Lower lobe of right lung (tissue), 2 donors: ENCODE results near the gene NOTO. TPM values are rescaled to one million over a fixed set of nuclear protein-coding genes. Genes with fewer than 3 reads are reported as not detected.

Source experiments
- ATAC-seq, 2 donors: fragments of 200-7000 bp; cut with Tn5 transposase; one replicate each; pipeline ENCODE4 v1.9.1; 2020 to 2022; ENCODE audit warnings: mild to moderate bottlenecking in 2 of 2, moderate library complexity in 2 of 2
- DNase-seq: peaks from one replicate; pipeline ENCODE4 v3.0.0-alpha.2; 2020
- H3K27ac ChIP-seq: fragments of 200-600 bp; one replicate; pipeline ENCODE4 v1.8.0; 2022
- H3K27me3 ChIP-seq: fragments of 200-600 bp; one replicate; pipeline ENCODE4 v1.8.0; 2022; ENCODE audit warnings: low read depth
- H3K36me3 ChIP-seq: fragments of 200-600 bp; one replicate; pipeline ENCODE4 v1.8.0; 2022; ENCODE audit warnings: mild to moderate bottlenecking
- H3K4me1 ChIP-seq: fragments of 200-600 bp; one replicate; pipeline ENCODE4 v1.8.0; 2022
- H3K4me3 ChIP-seq: fragments of 200-600 bp; one replicate; pipeline ENCODE4 v1.8.0; 2022; ENCODE audit warnings: mild to moderate bottlenecking
- H3K9me3 ChIP-seq: fragments of 200-600 bp; one replicate; pipeline ENCODE4 v1.8.0; 2022
- intact Hi-C: fragments of 100-400 bp; cut with DNase I; formaldehyde crosslinking; loops from one replicate; pipeline ENCODE4 v1.11.0; 2022
- total RNA-seq: library from RNA; stranded (reverse); fragmentation: NEBNext Ultra II Directional; extraction: Animal tissue kit (Norgen Biotek cat#: 25700); gene quantifications from one replicate; pipeline ENCODE4 v1.2.1, GENCODE V29; 2021
- TF ChIP-seq, protein P1 (sequence below): fragments of 200-600 bp; IDR thresholded peaks from one replicate; pipeline ENCODE4 v1.8.0; 2022; ENCODE audit warnings: antibody characterized with exemption, mild to moderate bottlenecking
- donor health status: DM: no; HTN: yes; CAD: no; lungs with severe emphysema.

The NOTO gene
- total RNA-seq, 1 donor from 2014 or later = not detected

DNA sequence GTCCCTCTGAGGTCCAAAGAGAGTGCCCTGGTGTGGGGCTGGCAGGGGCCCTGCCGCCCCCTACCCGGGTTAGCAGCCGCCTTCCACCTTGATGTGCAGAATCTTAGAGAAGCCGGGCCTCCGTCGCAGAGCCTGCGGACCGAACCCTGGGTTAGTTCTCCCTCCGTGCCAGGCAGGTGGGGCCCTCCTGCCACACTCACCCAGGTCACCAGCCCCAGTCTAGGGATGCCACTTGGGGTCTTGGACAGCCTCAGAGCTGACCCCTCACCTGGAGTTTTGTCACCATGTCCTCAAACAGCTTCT lies 56.5 kb downstream of the NOTO start:
- TF ChIP-seq, protein P1, sequence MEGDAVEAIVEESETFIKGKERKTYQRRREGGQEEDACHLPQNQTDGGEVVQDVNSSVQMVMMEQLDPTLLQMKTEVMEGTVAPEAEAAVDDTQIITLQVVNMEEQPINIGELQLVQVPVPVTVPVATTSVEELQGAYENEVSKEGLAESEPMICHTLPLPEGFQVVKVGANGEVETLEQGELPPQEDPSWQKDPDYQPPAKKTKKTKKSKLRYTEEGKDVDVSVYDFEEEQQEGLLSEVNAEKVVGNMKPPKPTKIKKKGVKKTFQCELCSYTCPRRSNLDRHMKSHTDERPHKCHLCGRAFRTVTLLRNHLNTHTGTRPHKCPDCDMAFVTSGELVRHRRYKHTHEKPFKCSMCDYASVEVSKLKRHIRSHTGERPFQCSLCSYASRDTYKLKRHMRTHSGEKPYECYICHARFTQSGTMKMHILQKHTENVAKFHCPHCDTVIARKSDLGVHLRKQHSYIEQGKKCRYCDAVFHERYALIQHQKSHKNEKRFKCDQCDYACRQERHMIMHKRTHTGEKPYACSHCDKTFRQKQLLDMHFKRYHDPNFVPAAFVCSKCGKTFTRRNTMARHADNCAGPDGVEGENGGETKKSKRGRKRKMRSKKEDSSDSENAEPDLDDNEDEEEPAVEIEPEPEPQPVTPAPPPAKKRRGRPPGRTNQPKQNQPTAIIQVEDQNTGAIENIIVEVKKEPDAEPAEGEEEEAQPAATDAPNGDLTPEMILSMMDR = no peak
- Histone ChIP-seq H3K9me3 (no peaks in the 10 kb centered on the region), H3K4me3 (no peak overlapping the region), H3K27me3 (no peaks in the 10 kb centered on the region), H3K4me1 (no peaks in the 10 kb centered on the region), H3K27ac (no peak overlapping the region), H3K36me3 (peaks cover 11% of the 10 kb centered on the region)
- intact Hi-C loops = no loop called here
- DNase-seq = no peak
- ATAC-seq = no peak

DNA sequence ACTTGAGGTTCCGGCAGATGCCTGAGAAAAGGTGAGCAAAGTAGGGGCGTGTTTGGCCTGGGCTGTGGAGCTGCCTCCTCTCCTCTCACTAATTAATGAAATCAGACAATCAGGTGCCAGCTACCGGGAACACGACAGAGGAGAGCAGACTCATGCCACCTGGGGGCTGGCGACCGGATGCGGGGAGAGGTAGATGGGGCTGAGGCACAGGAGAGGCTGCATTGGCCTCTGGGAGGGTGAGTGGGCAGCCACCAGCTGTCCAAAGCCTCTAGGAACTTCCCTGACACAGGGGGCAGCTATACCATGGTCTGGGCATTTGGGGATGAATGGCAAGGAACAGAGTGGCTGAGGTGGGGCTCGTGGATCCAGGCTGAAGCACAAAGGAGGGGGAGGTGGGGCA lies 56.9 kb downstream of the NOTO start:
- H3K4me1 ChIP-seq = no peaks in the 10 kb centered on the region
- TF ChIP-seq, protein P1 = no peak
- DNase-seq = no peak
- no peak overlapping the region for H3K4me3 ChIP-seq
- H3K27me3 ChIP-seq = no peaks in the 10 kb centered on the region
- no peak overlapping the region for H3K27ac ChIP-seq
- no peaks in the 10 kb centered on the region for H3K9me3 ChIP-seq
- no peak for ATAC-seq
- H3K36me3 ChIP-seq = peaks cover 7% of the 10 kb centered on the region
- intact Hi-C loops = no loop called here

DNA sequence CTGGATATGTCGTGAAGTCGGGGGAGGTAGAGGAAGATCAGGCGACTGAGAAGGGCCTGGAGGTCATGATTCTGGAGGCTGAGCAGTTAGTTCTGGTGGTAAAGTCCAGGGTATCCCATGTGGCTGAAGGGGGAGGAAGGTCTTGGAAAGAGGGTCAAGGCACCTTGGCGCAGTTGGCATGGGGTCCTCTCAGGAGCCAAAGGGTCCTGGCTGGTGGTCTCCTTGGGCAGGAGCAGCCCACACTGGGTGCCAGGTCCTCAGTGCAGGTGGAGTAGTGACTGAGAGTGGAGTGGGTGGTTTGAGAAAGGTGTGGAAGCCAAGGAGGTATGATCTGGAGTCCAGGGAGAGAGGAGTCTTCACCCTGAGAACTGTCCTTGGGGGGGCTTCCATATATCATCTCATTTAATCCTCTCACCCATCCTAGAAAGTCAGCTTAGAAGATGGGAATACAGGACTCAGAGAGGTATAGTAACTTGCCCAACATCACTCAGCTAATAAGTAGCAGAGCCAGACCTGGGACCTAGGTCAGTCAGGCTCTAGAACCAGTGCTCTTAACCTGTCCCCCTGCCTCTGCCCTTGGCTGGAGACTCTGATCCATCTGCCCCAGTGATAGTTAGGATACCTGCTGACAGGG lies 57.4 kb downstream of the NOTO start:
- DNase-seq (no peak), ATAC-seq (no peak)
- no peaks in the 10 kb centered on the region for H3K9me3 ChIP-seq
- no peak overlapping the region for H3K27ac ChIP-seq
- TF ChIP-seq, protein P1 = no peak
- H3K36me3 ChIP-seq = peaks cover 2% of the 10 kb centered on the region
- H3K4me1 ChIP-seq = no peaks in the 10 kb centered on the region
- intact Hi-C loops = no loop called here
- no peak overlapping the region for H3K4me3 ChIP-seq
- no peaks in the 10 kb centered on the region for H3K27me3 ChIP-seq

DNA sequence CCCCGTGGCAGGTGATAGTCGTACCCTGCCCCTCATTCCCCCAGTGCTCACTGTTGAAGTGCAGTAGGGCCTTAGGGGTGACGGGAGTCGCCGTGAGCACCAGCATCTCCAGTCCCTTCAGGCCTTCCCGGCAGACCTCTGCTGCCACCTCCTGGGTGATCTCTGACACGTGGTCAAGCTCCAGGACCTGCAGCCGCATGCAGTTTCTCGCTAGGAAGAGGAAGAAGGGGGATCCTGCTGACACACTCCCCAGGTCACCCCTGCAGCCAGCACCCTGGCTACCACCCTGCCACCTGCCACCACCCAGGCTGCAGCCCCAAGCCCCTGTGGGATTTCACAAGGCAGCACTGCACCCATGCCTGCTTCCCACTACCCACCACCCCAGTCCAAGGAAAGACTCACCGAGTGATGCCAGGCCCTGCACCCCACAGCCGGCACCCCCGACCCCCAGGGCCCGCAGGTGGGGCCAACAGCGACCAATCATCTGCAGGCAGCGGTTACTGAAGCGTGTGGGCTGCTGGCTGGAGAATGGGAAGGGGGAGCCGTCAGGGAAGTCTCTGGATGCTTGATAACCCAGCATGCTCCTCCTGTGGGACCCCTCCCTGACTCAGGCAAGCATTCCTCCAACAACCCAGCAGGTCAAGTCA lies 58.1 kb downstream of the NOTO start:
- H3K9me3 ChIP-seq = no peaks in the 10 kb centered on the region
- no peaks in the 10 kb centered on the region for H3K36me3 ChIP-seq
- intact Hi-C loops = no loop called here
- ATAC-seq (peak; percentile 61 to 85), DNase-seq (peak; percentile 71)
- TF ChIP-seq, protein P1 = peak; percentile 37
- no peaks in the 10 kb centered on the region for H3K4me1 ChIP-seq
- H3K27ac ChIP-seq = no peak overlapping the region
- H3K4me3 ChIP-seq = no peak overlapping the region
- H3K27me3 ChIP-seq = peaks cover 5% of the 10 kb centered on the region

Other genes with a start within 250 kb of the NOTO start
- gene SFXN5, start 130.9 kb upstream of the NOTO start, total RNA-seq = 15.4 TPM
- 20.6 TPM for gene RAB11FIP5, start 89.6 kb upstream of the NOTO start, total RNA-seq
- 13.3 TPM for gene SMYD5, start 11.7 kb downstream of the NOTO start, total RNA-seq
- gene PRADC1, start 30.7 kb downstream of the NOTO start, total RNA-seq = 14.8 TPM
- 151 TPM for gene CCT7, start 31.7 kb downstream of the NOTO start, total RNA-seq
- gene FBXO41, start 81.9 kb downstream of the NOTO start, total RNA-seq = 2.9 TPM
- not detected for gene EGR4, start 91.0 kb downstream of the NOTO start, total RNA-seq
- gene ALMS1, start 183.3 kb downstream of the NOTO start, total RNA-seq = 22.0 TPM